ENCODE data around the gene BCAT1.

GRCh38 chr12:24889411-24889810 is 59.5 kb downstream of the BCAT1 start:
- no peak for TF ChIP-seq CTCF (IDR thresholded peaks at IDR 0.05)
- no peak for TF ChIP-seq POLR2A (IDR thresholded peaks at IDR 0.05)
- no peak for TF ChIP-seq POLR2AphosphoS5 (IDR thresholded peaks at IDR 0.05)
- TF ChIP-seq EP300 (IDR thresholded peaks at IDR 0.05; ENCODE audit: low read depth) = no peak

All from transverse colon (tissue), 4 donors.